Stimulated activated naive B cell treated with anti-CD40 and anti-IgM and Interleukin-4, amounts not matched to agents 10 μg/mL and 1 μg/mL and 100 μg/mL, for 72 hours (primary cell): ENCODE results near the gene TGFB1.
A peak's percentile ranks its signal among the peaks of the same experiment; 100 is the strongest.
"Not testable (repeated sequence)": the region's sequence is repeated elsewhere in the genome, so short reads cannot be mapped to it uniquely, and the experiment has no call there.

Experiments used
- ATAC-seq, 2 donors: fragments of 150-1000 bp; cut with Tn5 transposase; replicated peaks; 2 replicates each; pipeline ENCODE4 v1.10.0; 2021; ENCODE audit warnings: moderate library complexity in 1 of 2
- DNase-seq: peaks from one replicate; pipeline ENCODE4 v3.0.0; 2021
- H3K27ac Mint-ChIP-seq: one replicate; pipeline ENCODE4 v1.8.0; 2022; ENCODE audit warnings: mild to moderate bottlenecking, mixed read lengths
- H3K27me3 Mint-ChIP-seq, 2 donors: one replicate each; pipeline ENCODE4 v1.8.0; 2022; ENCODE audit warnings: mixed read lengths in 2 of 2
- H3K36me3 Mint-ChIP-seq, 2 donors: one replicate each; pipeline ENCODE4 v1.8.0; 2022; ENCODE audit warnings: mixed read lengths in 2 of 2, mild to moderate bottlenecking in 1 of 2
- H3K4me1 Mint-ChIP-seq, 2 donors: one replicate each; pipeline ENCODE4 v1.8.0; 2022; ENCODE audit warnings: mixed read lengths in 2 of 2, mild to moderate bottlenecking in 1 of 2
- H3K4me3 Mint-ChIP-seq, 2 donors: one replicate each; pipeline ENCODE4 v1.8.0; 2022; ENCODE audit warnings: mild to moderate bottlenecking in 2 of 2, mixed read lengths in 2 of 2, moderate library complexity in 1 of 2
- H3K9me3 Mint-ChIP-seq, 2 donors: one replicate each; pipeline ENCODE4 v1.8.0; 2022; ENCODE audit warnings: mixed read lengths in 2 of 2, mild to moderate bottlenecking in 1 of 2

TGFB1 gene

GRCh38 chr19:41377977-41378709 lies 24.4 kb upstream of the TGFB1 start:
- peaks cover 10% of the 10 kb centered on the region in 2 donors for H3K36me3 Mint-ChIP-seq
- no peak overlapping the region for H3K4me3 Mint-ChIP-seq
- H3K4me1 Mint-ChIP-seq: peaks cover 18 to 31% of the 10 kb centered on the region in 2 donors
- ATAC-seq (peak; percentile 82 to 83), DNase-seq (peak; percentile 31)
- no peaks in the 10 kb centered on the region for H3K27me3 Mint-ChIP-seq
- peak overlapping the region; percentile 84 for H3K27ac Mint-ChIP-seq
- no peaks in the 10 kb centered on the region for H3K9me3 Mint-ChIP-seq

GRCh38 chr19:41376998-41377365 lies 23.3 kb upstream of the TGFB1 start:
- peak overlapping the region; percentile 71 to 77 for H3K4me3 Mint-ChIP-seq
- ATAC-seq (peak; percentile 32 to 39), DNase-seq (no peak)
- peak overlapping the region; percentile 3 for H3K27ac Mint-ChIP-seq
- H3K4me1 Mint-ChIP-seq: peaks cover 18 to 31% of the 10 kb centered on the region in 2 donors
- H3K27me3 Mint-ChIP-seq: no peaks in the 10 kb centered on the region
- no peaks in the 10 kb centered on the region for H3K9me3 Mint-ChIP-seq
- H3K36me3 Mint-ChIP-seq: peaks cover 4 to 7% of the 10 kb centered on the region in 2 donors

- DNase-seq (no peak), ATAC-seq (peak; percentile 20 to 44)
- peaks cover 4% of the 10 kb centered on the region in 2 donors for H3K36me3 Mint-ChIP-seq
- H3K27ac Mint-ChIP-seq: peak within 1 kb of the TSS; percentile 3
- peak within 1 kb of the TSS; percentile 71 to 77 for H3K4me3 Mint-ChIP-seq
- H3K27me3 Mint-ChIP-seq: no peaks in the 10 kb centered on the region
- H3K4me1 Mint-ChIP-seq: peaks cover 18 to 33% of the 10 kb centered on the region in 2 donors
- H3K9me3 Mint-ChIP-seq: no peaks in the 10 kb centered on the region
Observed at GRCh38 chr19:41376241-41376997, 22.7 kb upstream of the TGFB1 start, which contains the start of gene TMEM91. TMEM91 (plus strand) TSS chr19:41376533; CDS start chr19:41378310, 1,777 bp downstream.

GRCh38 chr19:41373993-41374392 lies 20.3 kb upstream of the TGFB1 start:
- peaks cover 4 to 6% of the 10 kb centered on the region in 2 donors for H3K36me3 Mint-ChIP-seq
- H3K9me3 Mint-ChIP-seq: no peaks in the 10 kb centered on the region
- ATAC-seq (no peak), DNase-seq (no peak)
- H3K27ac Mint-ChIP-seq: peak overlapping the region; percentile 14
- no peaks in the 10 kb centered on the region for H3K27me3 Mint-ChIP-seq
- H3K4me3 Mint-ChIP-seq: no peak overlapping the region
- H3K4me1 Mint-ChIP-seq: peaks cover 21 to 37% of the 10 kb centered on the region in 2 donors

- Mint-ChIP-seq H3K36me3 (peaks cover 0 to 6% of the 10 kb centered on the region in 2 donors), H3K27ac (no peak overlapping the region), H3K27me3 (no peaks in the 10 kb centered on the region), H3K9me3 (no peaks in the 10 kb centered on the region), H3K4me3 (no peak overlapping the region), H3K4me1 (peaks cover 19 to 31% of the 10 kb centered on the region in 2 donors)
- DNase-seq: no peak
- ATAC-seq: no peak
Observed at GRCh38 chr19:41372501-41372900, 18.8 kb upstream of the TGFB1 start.

GRCh38 chr19:41371541-41371940 lies 17.8 kb upstream of the TGFB1 start:
- H3K9me3 Mint-ChIP-seq: no peaks in the 10 kb centered on the region
- peaks cover 0 to 4% of the 10 kb centered on the region in 2 donors for H3K36me3 Mint-ChIP-seq
- no peaks in the 10 kb centered on the region for H3K27me3 Mint-ChIP-seq
- H3K27ac Mint-ChIP-seq: no peak overlapping the region
- no peak for ATAC-seq
- no peak for DNase-seq
- no peak overlapping the region for H3K4me3 Mint-ChIP-seq
- H3K4me1 Mint-ChIP-seq: peaks cover 13 to 29% of the 10 kb centered on the region in 2 donors

- DNase-seq, H3K9me3 Mint-ChIP-seq, H3K27me3 Mint-ChIP-seq, H3K27ac Mint-ChIP-seq, H3K4me3 Mint-ChIP-seq, ATAC-seq, H3K36me3 Mint-ChIP-seq: not testable (repeated sequence)
- peaks cover 15 to 24% of the 10 kb centered on the region in 2 donors for H3K4me1 Mint-ChIP-seq
Observed at GRCh38 chr19:41371119-41371518, 17.4 kb upstream of the TGFB1 start.

GRCh38 chr19:41369769-41370168 lies 16.0 kb upstream of the TGFB1 start:
- H3K27me3 Mint-ChIP-seq: no peaks in the 10 kb centered on the region
- H3K36me3 Mint-ChIP-seq: peaks cover 4% of the 10 kb centered on the region in 2 donors
- H3K4me3 Mint-ChIP-seq: no peak overlapping the region
- H3K4me1 Mint-ChIP-seq: peaks cover 14 to 20% of the 10 kb centered on the region in 2 donors
- H3K9me3 Mint-ChIP-seq: no peaks in the 10 kb centered on the region
- DNase-seq (no peak), ATAC-seq (no peak)
- no peak overlapping the region for H3K27ac Mint-ChIP-seq

- Mint-ChIP-seq H3K4me1 (peaks cover 21 to 28% of the 10 kb centered on the region in 2 donors), H3K27ac (peak overlapping the region; percentile 75), H3K4me3 (no peak overlapping the region), H3K9me3 (no peaks in the 10 kb centered on the region), H3K36me3 (peaks cover 2 to 4% of the 10 kb centered on the region in 2 donors), H3K27me3 (no peaks in the 10 kb centered on the region)
- ATAC-seq (peak; percentile 40 to 46), DNase-seq (no peak)
Observed at GRCh38 chr19:41367848-41368301, 14.2 kb upstream of the TGFB1 start.

GRCh38 chr19:41366089-41366488 lies 12.4 kb upstream of the TGFB1 start:
- H3K27me3 Mint-ChIP-seq: no peaks in the 10 kb centered on the region
- peaks cover 17 to 23% of the 10 kb centered on the region in 2 donors for H3K4me1 Mint-ChIP-seq
- ATAC-seq: no peak
- DNase-seq: no peak
- peak overlapping the region in 1 of 2 donors; percentile 53 for H3K4me3 Mint-ChIP-seq
- H3K27ac Mint-ChIP-seq: no peak overlapping the region
- no peaks in the 10 kb centered on the region for H3K9me3 Mint-ChIP-seq
- peaks cover 0 to 4% of the 10 kb centered on the region in 2 donors for H3K36me3 Mint-ChIP-seq

GRCh38 chr19:41364524-41365391 lies 11.0 kb upstream of the TGFB1 start:
- ATAC-seq (no peak), DNase-seq (no peak)
- Mint-ChIP-seq H3K27ac (peak overlapping the region; percentile 99), H3K9me3 (no peaks in the 10 kb centered on the region), H3K4me3 (peak overlapping the region; percentile 94 to 98), H3K4me1 (peaks cover 20 to 28% of the 10 kb centered on the region in 2 donors), H3K36me3 (peaks cover 1 to 8% of the 10 kb centered on the region in 2 donors), H3K27me3 (no peaks in the 10 kb centered on the region)

- peak; percentile 95 to 96 for ATAC-seq
- Mint-ChIP-seq H3K4me1 (peaks cover 21 to 28% of the 10 kb centered on the region in 2 donors), H3K4me3 (peak within 1 kb of the TSS; percentile 94 to 98)
Observed at GRCh38 chr19:41363753-41364523, 10.2 kb upstream of the TGFB1 start, which contains the start of gene B9D2. B9D2 (minus strand) TSS chr19:41364149; CDS start chr19:41363519, 630 bp downstream.

GRCh38 chr19:41363371-41363752 lies 9.6 kb upstream of the TGFB1 start:
- Mint-ChIP-seq H3K9me3 (no peaks in the 10 kb centered on the region), H3K36me3 (peaks cover 2 to 9% of the 10 kb centered on the region in 2 donors), H3K27me3 (no peaks in the 10 kb centered on the region), H3K27ac (peak overlapping the region; percentile 99), H3K4me3 (peak overlapping the region; percentile 94 to 98), H3K4me1 (peaks cover 21 to 28% of the 10 kb centered on the region in 2 donors)
- no peak for DNase-seq
- no peak for ATAC-seq

More at GRCh38 chr19:41363753-41364523, 10.2 kb upstream of the TGFB1 start, which contains the start of gene B9D2:
- Mint-ChIP-seq H3K9me3 (no peaks in the 10 kb centered on the region), H3K27me3 (no peaks in the 10 kb centered on the region), H3K27ac (peak within 1 kb of the TSS; percentile 99), H3K36me3 (peaks cover 2 to 9% of the 10 kb centered on the region in 2 donors)
- peak; percentile 96 for DNase-seq
